A549 (cell line): Measurements from ENCODE around the gene HP.

Experiments used
- CEBPB ChIP-seq, 2 experiments: fragments of >200 bp in 1 of 2; sonication (Bioruptor Twin) in 1 of 2; formaldehyde crosslinking in 1 of 2; IDR thresholded peaks; 2 replicates each; pipeline ENCODE4 v1.6.1; 2012 to 2016
- CHD2 ChIP-seq: fragments of 150-350 bp; IDR thresholded peaks from 2 replicates; pipeline ENCODE4 v1.6.1; 2014; ENCODE audit warnings: low read length; ENCODE audit not compliant: partially characterized antibody
- CHD4 ChIP-seq: fragments of 200-600 bp; sonication (generic); IDR thresholded peaks from 2 replicates; pipeline ENCODE4 v1.6.1; 2016; ENCODE audit warnings: antibody characterized with exemption, mild to moderate bottlenecking, borderline replicate concordance
- ESRRA ChIP-seq: fragments of 150-350 bp; IDR thresholded peaks from 2 replicates; pipeline ENCODE4 v1.6.1; 2014; ENCODE audit warnings: mild to moderate bottlenecking, low read length, borderline replicate concordance
- KDM5A ChIP-seq: fragments of 200-600 bp; sonication (generic); IDR thresholded peaks from 2 replicates; pipeline ENCODE4 v1.6.1; 2016; ENCODE audit warnings: antibody characterized with exemption, mild to moderate bottlenecking
- PHF8 ChIP-seq: fragments of 200-600 bp; sonication (generic); IDR thresholded peaks from 2 replicates; pipeline ENCODE4 v1.6.1; 2016; ENCODE audit warnings: low read depth, mild to moderate bottlenecking, antibody characterized with exemption, moderate library complexity, borderline replicate concordance
- RARB ChIP-seq: fragments of 250-450 bp; sonication (Bioruptor Pico); IDR thresholded peaks from 2 replicates; pipeline ENCODE4 v1.8.0; 2021; ENCODE audit warnings: mild to moderate bottlenecking, moderate library complexity
- TF ChIP-seq, protein P1 (sequence below): fragments of >200 bp; sonication (Bioruptor Twin); formaldehyde crosslinking; IDR thresholded peaks from 3 replicates; pipeline ENCODE4 v1.5.1; 2016
- TF ChIP-seq, protein P2 (sequence below): IDR thresholded peaks from 2 replicates; pipeline ENCODE4 v1.6.1; 2012; ENCODE audit warnings: low read depth, borderline replicate concordance
- TF ChIP-seq, protein P3 (sequence below): fragments of 250-450 bp; sonication (Bioruptor Pico); IDR thresholded peaks from 2 replicates; pipeline ENCODE4 v1.5.0; 2021; ENCODE audit warnings: mild to moderate bottlenecking, moderate library complexity, borderline replicate concordance

DNA sequence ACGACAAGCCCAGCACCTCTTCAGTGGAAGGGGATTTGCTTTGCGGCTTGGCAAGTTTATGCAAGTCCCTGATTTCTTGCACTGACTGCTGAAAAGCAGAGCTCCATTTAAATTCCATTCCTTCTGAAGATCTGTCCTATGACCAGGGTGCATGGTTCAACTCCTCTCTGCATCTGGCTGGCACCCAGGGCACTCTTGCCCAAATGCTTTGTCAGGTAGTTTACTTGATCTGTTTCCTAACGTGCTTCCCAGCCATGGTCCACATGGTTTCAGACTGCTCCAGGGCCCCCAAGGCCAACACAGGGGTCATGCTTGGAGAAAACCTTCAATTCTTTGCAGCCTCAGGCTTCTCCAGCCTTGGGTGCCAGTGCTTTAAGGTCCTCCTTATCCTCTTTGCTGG, 11.2 kb upstream of the HP start:
- TF ChIP-seq CHD2 (no peak), PHF8 (no peak), CHD4 (no peak), KDM5A (no peak), ESRRA (no peak), RARB (CRISPR knock-in tag) (no peak), CEBPB (IDR thresholded peaks at IDR 0.05) (no peak)
- TF ChIP-seq, protein P1, sequence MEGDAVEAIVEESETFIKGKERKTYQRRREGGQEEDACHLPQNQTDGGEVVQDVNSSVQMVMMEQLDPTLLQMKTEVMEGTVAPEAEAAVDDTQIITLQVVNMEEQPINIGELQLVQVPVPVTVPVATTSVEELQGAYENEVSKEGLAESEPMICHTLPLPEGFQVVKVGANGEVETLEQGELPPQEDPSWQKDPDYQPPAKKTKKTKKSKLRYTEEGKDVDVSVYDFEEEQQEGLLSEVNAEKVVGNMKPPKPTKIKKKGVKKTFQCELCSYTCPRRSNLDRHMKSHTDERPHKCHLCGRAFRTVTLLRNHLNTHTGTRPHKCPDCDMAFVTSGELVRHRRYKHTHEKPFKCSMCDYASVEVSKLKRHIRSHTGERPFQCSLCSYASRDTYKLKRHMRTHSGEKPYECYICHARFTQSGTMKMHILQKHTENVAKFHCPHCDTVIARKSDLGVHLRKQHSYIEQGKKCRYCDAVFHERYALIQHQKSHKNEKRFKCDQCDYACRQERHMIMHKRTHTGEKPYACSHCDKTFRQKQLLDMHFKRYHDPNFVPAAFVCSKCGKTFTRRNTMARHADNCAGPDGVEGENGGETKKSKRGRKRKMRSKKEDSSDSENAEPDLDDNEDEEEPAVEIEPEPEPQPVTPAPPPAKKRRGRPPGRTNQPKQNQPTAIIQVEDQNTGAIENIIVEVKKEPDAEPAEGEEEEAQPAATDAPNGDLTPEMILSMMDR = no peak
- TF ChIP-seq, protein P2, sequence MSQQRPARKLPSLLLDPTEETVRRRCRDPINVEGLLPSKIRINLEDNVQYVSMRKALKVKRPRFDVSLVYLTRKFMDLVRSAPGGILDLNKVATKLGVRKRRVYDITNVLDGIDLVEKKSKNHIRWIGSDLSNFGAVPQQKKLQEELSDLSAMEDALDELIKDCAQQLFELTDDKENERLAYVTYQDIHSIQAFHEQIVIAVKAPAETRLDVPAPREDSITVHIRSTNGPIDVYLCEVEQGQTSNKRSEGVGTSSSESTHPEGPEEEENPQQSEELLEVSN = no peak
- TF ChIP-seq, protein P3, sequence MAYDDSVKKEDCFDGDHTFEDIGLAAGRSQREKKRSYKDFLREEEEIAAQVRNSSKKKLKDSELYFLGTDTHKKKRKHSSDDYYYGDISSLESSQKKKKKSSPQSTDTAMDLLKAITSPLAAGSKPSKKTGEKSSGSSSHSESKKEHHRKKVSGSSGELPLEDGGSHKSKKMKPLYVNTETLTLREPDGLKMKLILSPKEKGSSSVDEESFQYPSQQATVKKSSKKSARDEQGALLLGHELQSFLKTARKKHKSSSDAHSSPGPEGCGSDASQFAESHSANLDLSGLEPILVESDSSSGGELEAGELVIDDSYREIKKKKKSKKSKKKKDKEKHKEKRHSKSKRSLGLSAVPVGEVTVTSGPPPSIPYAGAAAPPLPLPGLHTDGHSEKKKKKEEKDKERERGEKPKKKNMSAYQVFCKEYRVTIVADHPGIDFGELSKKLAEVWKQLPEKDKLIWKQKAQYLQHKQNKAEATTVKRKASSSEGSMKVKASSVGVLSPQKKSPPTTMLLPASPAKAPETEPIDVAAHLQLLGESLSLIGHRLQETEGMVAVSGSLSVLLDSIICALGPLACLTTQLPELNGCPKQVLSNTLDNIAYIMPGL (CRISPR knock-in tag) = no peak
